Measurements from ENCODE around the gene PHLPP1. TPM values are rescaled to one million over a fixed set of nuclear protein-coding genes. Genes with fewer than 3 reads are reported as not detected.
A peak's percentile ranks its signal among the peaks of the same experiment; 100 is the strongest.
"Not testable (repeated sequence)": the region's sequence is repeated elsewhere in the genome, so short reads cannot be mapped to it uniquely, and the experiment has no call there.

Gene PHLPP1
- total RNA-seq, 4 donors from 2014 or later: 17.7 to 29.5 (median 25.5) TPM

GRCh38 chr18:62799977-62800376, 84.6 kb downstream of the PHLPP1 start:
- in situ Hi-C loops (cut with MboI; ENCODE audit: low pct_ligation_motif_present in 1 of 4, low pct_unique_long_range_greater_than_20kb in 1 of 4, low sequenced_read_pairs in 3 of 4): no loop called here
- DNase-seq: no peak
- H3K4me1 ChIP-seq: peaks cover 0 to 30% (median 9%) of the 10 kb centered on the region in 4 donors
- H3K36me3 ChIP-seq: no peaks in the 10 kb centered on the region
- no peak overlapping the region for H3K27ac ChIP-seq
- no peak overlapping the region for H3K4me3 ChIP-seq
- no peaks in the 10 kb centered on the region for H3K27me3 ChIP-seq
- WGBS, 2 donors (ENCODE audit: low coverage in 1 of 2): 82 to 86% methylated on average over 6 of the region's 6 CpGs
- intact Hi-C loops (cut with DNase I; ENCODE audit: low total_unique reads): no loop called here
- H3K9me3 ChIP-seq: no peaks in the 10 kb centered on the region
- TF ChIP-seq EP300 (IDR thresholded peaks at IDR 0.05; ENCODE audit: low read depth): no peak
- no peak for TF ChIP-seq POLR2AphosphoS5 (IDR thresholded peaks at IDR 0.05)
- no peak for TF ChIP-seq POLR2A (IDR thresholded peaks at IDR 0.05)
- no peak for TF ChIP-seq CTCF (IDR thresholded peaks at IDR 0.05)

- in situ Hi-C loops (cut with MboI; ENCODE audit: low pct_ligation_motif_present in 1 of 4, low pct_unique_long_range_greater_than_20kb in 1 of 4, low sequenced_read_pairs in 3 of 4) (no loop called here), intact Hi-C loops (cut with DNase I; ENCODE audit: low total_unique reads) (no loop called here)
- H3K4me1 ChIP-seq: peaks cover 0 to 17% (median 0%) of the 10 kb centered on the region in 4 donors
- H3K27ac ChIP-seq: no peak overlapping the region
- no peaks in the 10 kb centered on the region for H3K9me3 ChIP-seq
- no peaks in the 10 kb centered on the region for H3K36me3 ChIP-seq
- no peaks in the 10 kb centered on the region for H3K27me3 ChIP-seq
- DNase-seq: no peak
- WGBS, 2 donors (ENCODE audit: low coverage in 1 of 2): 39 to 43% methylated on average over 3 of the region's 3 CpGs
- H3K4me3 ChIP-seq: no peak overlapping the region
- peak in 3 of 5 experiments; percentile 24 for TF ChIP-seq CTCF (IDR thresholded peaks at IDR 0.05)
- TF ChIP-seq EP300 (IDR thresholded peaks at IDR 0.05; ENCODE audit: low read depth): no peak
These were observed 87.2 kb downstream of the PHLPP1 start for GRCh38 chr18:62802523-62802922.

GRCh38 chr18:62807396-62807795, 92.1 kb downstream of the PHLPP1 start:
- TF ChIP-seq CTCF (IDR thresholded peaks at IDR 0.05) (no peak), POLR2A (IDR thresholded peaks at IDR 0.05) (no peak), POLR2AphosphoS5 (IDR thresholded peaks at IDR 0.05) (no peak), EP300 (IDR thresholded peaks at IDR 0.05; ENCODE audit: low read depth) (no peak)
- H3K27me3 ChIP-seq: no peaks in the 10 kb centered on the region
- in situ Hi-C loops (cut with MboI; ENCODE audit: low pct_ligation_motif_present in 1 of 4, low pct_unique_long_range_greater_than_20kb in 1 of 4, low sequenced_read_pairs in 3 of 4): no loop called here
- no peak overlapping the region for H3K27ac ChIP-seq
- H3K36me3 ChIP-seq: no peaks in the 10 kb centered on the region
- 85% methylated on average over 2 of the region's 2 CpGs for WGBS, 2 donors (ENCODE audit: low coverage in 1 of 2)
- intact Hi-C loops (cut with DNase I; ENCODE audit: low total_unique reads): no loop called here
- no peak overlapping the region for H3K4me3 ChIP-seq
- no peak for DNase-seq
- H3K9me3 ChIP-seq: no peaks in the 10 kb centered on the region
- H3K4me1 ChIP-seq: peaks cover 0 to 17% (median 10%) of the 10 kb centered on the region in 4 donors

GRCh38 chr18:62808123-62808522, 92.8 kb downstream of the PHLPP1 start:
- Histone ChIP-seq H3K4me3 (no peak overlapping the region), H3K9me3 (no peaks in the 10 kb centered on the region), H3K27me3 (no peaks in the 10 kb centered on the region), H3K4me1 (peaks cover 0 to 23% (median 11%) of the 10 kb centered on the region in 4 donors), H3K36me3 (no peaks in the 10 kb centered on the region), H3K27ac (no peak overlapping the region)
- 83 to 96% methylated on average over 1 of the region's 1 CpG for WGBS, 2 donors (ENCODE audit: low coverage in 1 of 2)
- in situ Hi-C loops (cut with MboI; ENCODE audit: low pct_ligation_motif_present in 1 of 4, low pct_unique_long_range_greater_than_20kb in 1 of 4, low sequenced_read_pairs in 3 of 4) (no loop called here), intact Hi-C loops (cut with DNase I; ENCODE audit: low total_unique reads) (no loop called here)
- TF ChIP-seq EP300 (IDR thresholded peaks at IDR 0.05; ENCODE audit: low read depth) (no peak), POLR2AphosphoS5 (IDR thresholded peaks at IDR 0.05) (no peak), CTCF (IDR thresholded peaks at IDR 0.05) (no peak), POLR2A (IDR thresholded peaks at IDR 0.05) (no peak)
- DNase-seq: no peak

GRCh38 chr18:62809445-62809844, 94.1 kb downstream of the PHLPP1 start:
- H3K9me3 ChIP-seq; in situ Hi-C loops (cut with MboI; ENCODE audit: low pct_ligation_motif_present in 1 of 4, low pct_unique_long_range_greater_than_20kb in 1 of 4, low sequenced_read_pairs in 3 of 4); intact Hi-C loops (cut with DNase I; ENCODE audit: low total_unique reads); H3K27me3 ChIP-seq; H3K36me3 ChIP-seq; DNase-seq; H3K27ac ChIP-seq; H3K4me3 ChIP-seq: not testable (repeated sequence)
- peaks cover 0 to 29% (median 14%) of the 10 kb centered on the region in 4 donors for H3K4me1 ChIP-seq
- 95 to 97% methylated on average over 8 of the region's 8 CpGs for WGBS, 2 donors (ENCODE audit: low coverage in 1 of 2)
